ENCODE measurements around the gene SLC39A9. TPM values are rescaled to one million over a fixed set of nuclear protein-coding genes. Genes with fewer than 3 reads are reported as not detected.

Gene SLC39A9
- total RNA-seq, 1 experiment from 2014 or later: 63.4 TPM

DNA sequence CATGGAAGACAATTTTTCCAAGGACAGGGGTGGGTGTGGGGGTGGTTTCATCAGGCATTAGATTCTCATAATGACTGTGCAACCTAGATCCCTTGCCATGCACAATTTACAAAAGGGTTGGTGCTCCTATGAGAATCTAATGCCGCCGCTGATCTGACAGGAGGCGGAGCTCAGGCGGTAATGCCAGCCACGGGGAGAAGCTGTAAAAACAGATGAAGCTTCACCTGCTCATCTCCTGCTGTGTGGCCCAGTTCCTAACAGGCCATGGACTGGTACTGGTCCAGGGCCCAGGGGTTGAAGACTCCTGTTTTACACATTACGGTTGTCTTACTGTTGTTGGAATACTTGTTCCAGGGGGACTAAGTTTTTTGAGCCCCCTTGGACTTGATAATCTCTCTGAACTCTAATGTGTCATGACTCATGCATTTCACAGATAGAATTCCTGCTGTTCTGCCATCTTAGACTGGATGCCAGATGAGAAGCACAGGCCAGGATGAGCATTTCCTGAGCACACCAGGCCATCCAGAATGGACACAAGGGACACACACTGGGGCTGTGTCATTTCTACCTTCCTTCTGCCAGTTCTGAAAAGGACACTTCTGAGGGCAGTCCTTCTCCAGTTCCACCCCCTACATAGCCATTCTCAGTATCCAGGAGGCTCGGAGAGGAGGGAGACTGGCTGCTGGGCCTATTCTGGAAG lies 91.9 kb downstream of the SLC39A9 start:
- Histone ChIP-seq H3K27ac (ENCODE audit: low read length) (no peak overlapping the region), H3K27me3 (ENCODE audit: control insufficient read depth, insufficient read depth, low read length) (0 out of 2 replicates have a peak, but pooled peaks cover 2% of the 10 kb centered on the region), H3K36me3 (ENCODE audit: control insufficient read depth, insufficient read depth, low read length) (no peaks in the 10 kb centered on the region), H3K4me3 (ENCODE audit: low read depth in 2 of 2, low read length in 2 of 2) (no peak overlapping the region), H3K4me1 (ENCODE audit: control insufficient read depth, insufficient read depth, low read length) (no peaks in the 10 kb centered on the region), H3K9me3 (ENCODE audit: control insufficient read depth, insufficient read depth, low read depth, low read length) (no peaks in the 10 kb centered on the region)
- in situ Hi-C loops (cut with HindIII; ENCODE audit: low pct_unique_long_range_greater_than_20kb, low sequenced_read_pairs) (no loop called here), intact Hi-C loops (cut with micrococcal nuclease; ENCODE audit: unreplicated experiment) (no loop called here)
- TF ChIP-seq, protein P1, sequence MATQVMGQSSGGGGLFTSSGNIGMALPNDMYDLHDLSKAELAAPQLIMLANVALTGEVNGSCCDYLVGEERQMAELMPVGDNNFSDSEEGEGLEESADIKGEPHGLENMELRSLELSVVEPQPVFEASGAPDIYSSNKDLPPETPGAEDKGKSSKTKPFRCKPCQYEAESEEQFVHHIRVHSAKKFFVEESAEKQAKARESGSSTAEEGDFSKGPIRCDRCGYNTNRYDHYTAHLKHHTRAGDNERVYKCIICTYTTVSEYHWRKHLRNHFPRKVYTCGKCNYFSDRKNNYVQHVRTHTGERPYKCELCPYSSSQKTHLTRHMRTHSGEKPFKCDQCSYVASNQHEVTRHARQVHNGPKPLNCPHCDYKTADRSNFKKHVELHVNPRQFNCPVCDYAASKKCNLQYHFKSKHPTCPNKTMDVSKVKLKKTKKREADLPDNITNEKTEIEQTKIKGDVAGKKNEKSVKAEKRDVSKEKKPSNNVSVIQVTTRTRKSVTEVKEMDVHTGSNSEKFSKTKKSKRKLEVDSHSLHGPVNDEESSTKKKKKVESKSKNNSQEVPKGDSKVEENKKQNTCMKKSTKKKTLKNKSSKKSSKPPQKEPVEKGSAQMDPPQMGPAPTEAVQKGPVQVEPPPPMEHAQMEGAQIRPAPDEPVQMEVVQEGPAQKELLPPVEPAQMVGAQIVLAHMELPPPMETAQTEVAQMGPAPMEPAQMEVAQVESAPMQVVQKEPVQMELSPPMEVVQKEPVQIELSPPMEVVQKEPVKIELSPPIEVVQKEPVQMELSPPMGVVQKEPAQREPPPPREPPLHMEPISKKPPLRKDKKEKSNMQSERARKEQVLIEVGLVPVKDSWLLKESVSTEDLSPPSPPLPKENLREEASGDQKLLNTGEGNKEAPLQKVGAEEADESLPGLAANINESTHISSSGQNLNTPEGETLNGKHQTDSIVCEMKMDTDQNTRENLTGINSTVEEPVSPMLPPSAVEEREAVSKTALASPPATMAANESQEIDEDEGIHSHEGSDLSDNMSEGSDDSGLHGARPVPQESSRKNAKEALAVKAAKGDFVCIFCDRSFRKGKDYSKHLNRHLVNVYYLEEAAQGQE (IDR thresholded peaks at IDR 0.05; ENCODE audit: insufficient read depth in 1 of 2, low read depth in 2 of 2, low read length in 1 of 2): no peak
- TF ChIP-seq POLR2AphosphoS5 (IDR thresholded peaks at IDR 0.05; ENCODE audit: low read depth, low read length): no peak
- no peak for TF ChIP-seq TCF7L2 (IDR thresholded peaks at IDR 0.05; ENCODE audit: low read depth, low read length)
- TF ChIP-seq SIN3A (IDR thresholded peaks at IDR 0.05; ENCODE audit: borderline replicate concordance, insufficient read depth, low read depth, low read length): no peak
- TF ChIP-seq, protein P2, sequence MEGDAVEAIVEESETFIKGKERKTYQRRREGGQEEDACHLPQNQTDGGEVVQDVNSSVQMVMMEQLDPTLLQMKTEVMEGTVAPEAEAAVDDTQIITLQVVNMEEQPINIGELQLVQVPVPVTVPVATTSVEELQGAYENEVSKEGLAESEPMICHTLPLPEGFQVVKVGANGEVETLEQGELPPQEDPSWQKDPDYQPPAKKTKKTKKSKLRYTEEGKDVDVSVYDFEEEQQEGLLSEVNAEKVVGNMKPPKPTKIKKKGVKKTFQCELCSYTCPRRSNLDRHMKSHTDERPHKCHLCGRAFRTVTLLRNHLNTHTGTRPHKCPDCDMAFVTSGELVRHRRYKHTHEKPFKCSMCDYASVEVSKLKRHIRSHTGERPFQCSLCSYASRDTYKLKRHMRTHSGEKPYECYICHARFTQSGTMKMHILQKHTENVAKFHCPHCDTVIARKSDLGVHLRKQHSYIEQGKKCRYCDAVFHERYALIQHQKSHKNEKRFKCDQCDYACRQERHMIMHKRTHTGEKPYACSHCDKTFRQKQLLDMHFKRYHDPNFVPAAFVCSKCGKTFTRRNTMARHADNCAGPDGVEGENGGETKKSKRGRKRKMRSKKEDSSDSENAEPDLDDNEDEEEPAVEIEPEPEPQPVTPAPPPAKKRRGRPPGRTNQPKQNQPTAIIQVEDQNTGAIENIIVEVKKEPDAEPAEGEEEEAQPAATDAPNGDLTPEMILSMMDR (IDR thresholded peaks at IDR 0.05): no peak
- DNase-seq (ENCODE audit: low read depth, low spot score) (no peak), ATAC-seq (no peak)
- no TSS peak for BruUV-seq (replicated peaks)
- ChIA-PET POLR2A (no interaction called here), CTCF (no interaction called here)

DNA sequence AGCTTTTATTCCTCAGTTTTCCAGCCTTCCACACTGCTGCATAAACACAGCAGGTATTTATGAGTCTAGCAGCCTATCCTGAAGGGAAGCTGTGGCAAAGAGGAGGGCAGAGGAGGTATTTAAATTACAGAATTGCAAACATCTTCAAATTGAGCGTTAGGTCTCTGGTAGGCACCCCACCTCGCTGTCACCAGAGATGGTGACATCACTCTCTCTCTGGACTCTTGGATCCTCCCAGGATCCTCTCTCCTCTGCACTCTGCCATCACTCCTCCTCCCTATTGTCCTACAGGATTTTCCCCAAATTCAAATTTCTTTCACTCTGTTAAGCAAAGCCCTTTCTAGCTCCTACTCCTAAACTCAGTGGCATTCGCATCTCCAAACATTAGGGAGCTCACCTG lies 92.7 kb downstream of the SLC39A9 start:
- intact Hi-C loops (cut with micrococcal nuclease; ENCODE audit: unreplicated experiment): no loop called here
- no peak overlapping the region for H3K4me3 ChIP-seq (ENCODE audit: low read depth in 2 of 2, low read length in 2 of 2)
- no peak for TF ChIP-seq POLR2AphosphoS5 (IDR thresholded peaks at IDR 0.05; ENCODE audit: low read depth, low read length)
- TF ChIP-seq TCF7L2 (IDR thresholded peaks at IDR 0.05; ENCODE audit: low read depth, low read length): no peak
- TF ChIP-seq, protein P1 (IDR thresholded peaks at IDR 0.05; ENCODE audit: insufficient read depth in 1 of 2, low read depth in 2 of 2, low read length in 1 of 2): no peak
- TF ChIP-seq, protein P2 (IDR thresholded peaks at IDR 0.05): no peak
- no peak for TF ChIP-seq SIN3A (IDR thresholded peaks at IDR 0.05; ENCODE audit: borderline replicate concordance, insufficient read depth, low read depth, low read length)
- in situ Hi-C loops (cut with HindIII; ENCODE audit: low pct_unique_long_range_greater_than_20kb, low sequenced_read_pairs): no loop called here
- no peaks in the 10 kb centered on the region for H3K27me3 ChIP-seq (ENCODE audit: control insufficient read depth, insufficient read depth, low read length)
- no peak for DNase-seq (ENCODE audit: low read depth, low spot score)
- POLR2A ChIA-PET: no interaction called here
- no TSS peak for BruUV-seq (replicated peaks)
- no peaks in the 10 kb centered on the region for H3K9me3 ChIP-seq (ENCODE audit: control insufficient read depth, insufficient read depth, low read depth, low read length)
- no peaks in the 10 kb centered on the region for H3K4me1 ChIP-seq (ENCODE audit: control insufficient read depth, insufficient read depth, low read length)
- H3K36me3 ChIP-seq (ENCODE audit: control insufficient read depth, insufficient read depth, low read length): no peaks in the 10 kb centered on the region
- ATAC-seq: no peak
- CTCF ChIA-PET: no interaction called here
- H3K27ac ChIP-seq (ENCODE audit: low read length): no peak overlapping the region

Data from Panc1 (cell line).